GM23248 (cell line): ENCODE measurements around the gene PPP1R2. TPM values are rescaled to one million over a fixed set of nuclear protein-coding genes. Genes with fewer than 3 reads are reported as not detected.

Experiments
- DNase-seq: peaks from one replicate; pipeline ENCODE4 v3.0.0-alpha.2; 2015
- H2AFZ ChIP-seq: fragments of 200-600 bp; sonication (generic); 2 replicates; pipeline ENCODE4 v1.6.1; 2016; ENCODE audit warnings: antibody characterized with exemption
- H3F3A ChIP-seq: fragments of 200-600 bp; sonication (generic); 2 replicates; pipeline ENCODE4 v1.6.1; 2016; ENCODE audit warnings: mild to moderate bottlenecking, antibody characterized with exemption, mixed run types; ENCODE audit not compliant: insufficient read depth
- H3K27ac ChIP-seq: fragments of 200-600 bp; sonication (generic); 2 replicates; pipeline ENCODE4 v1.5.1; 2016; ENCODE audit warnings: mild to moderate bottlenecking
- H3K27me3 ChIP-seq: fragments of 200-600 bp; sonication (generic); replicated peaks from 2 replicates; pipeline ENCODE4 v1.6.1; 2016; ENCODE audit warnings: mild to moderate bottlenecking; ENCODE audit not compliant: insufficient read depth
- H3K36me3 ChIP-seq: fragments of 200-600 bp; sonication (generic); 2 replicates; pipeline ENCODE4 v1.6.1; 2016; ENCODE audit warnings: low read depth, mild to moderate bottlenecking
- H3K4me1 ChIP-seq: fragments of 200-600 bp; sonication (generic); 2 replicates; pipeline ENCODE4 v1.6.1; 2016; ENCODE audit warnings: mild to moderate bottlenecking; ENCODE audit not compliant: insufficient read depth
- H3K4me2 ChIP-seq: fragments of 200-600 bp; sonication (generic); one replicate; pipeline ENCODE4 v1.6.1; 2016; ENCODE audit warnings: mild to moderate bottlenecking; ENCODE audit not compliant: unreplicated experiment
- H3K4me3 ChIP-seq: fragments of 200-600 bp; sonication (generic); 2 replicates; pipeline ENCODE4 v1.5.1; 2016; ENCODE audit warnings: mild to moderate bottlenecking
- H3K79me2 ChIP-seq: fragments of 200-600 bp; sonication (generic); 2 replicates; pipeline ENCODE4 v1.6.1; 2016; ENCODE audit warnings: mild to moderate bottlenecking; ENCODE audit not compliant: insufficient read depth
- H3K9ac ChIP-seq: fragments of 200-600 bp; sonication (generic); 2 replicates; pipeline ENCODE4 v1.6.1; 2016; ENCODE audit warnings: mild to moderate bottlenecking
- H3K9me2 ChIP-seq: fragments of 200-600 bp; sonication (generic); 2 replicates; pipeline ENCODE4 v1.6.1; 2016; ENCODE audit warnings: mixed run types, mild to moderate bottlenecking, moderate library complexity; ENCODE audit not compliant: insufficient read depth
- H3K9me3 ChIP-seq: fragments of 200-600 bp; sonication (generic); one replicate; pipeline ENCODE4 v1.6.1; 2017; ENCODE audit warnings: low read depth
- H4K20me1 ChIP-seq: fragments of 200-600 bp; sonication (generic); 2 replicates; pipeline ENCODE4 v1.6.0; 2016; ENCODE audit not compliant: insufficient read depth
- EZH2 ChIP-seq: fragments of 200-600 bp; sonication (generic); IDR thresholded peaks from 2 replicates; pipeline ENCODE4 v1.6.1; 2018; ENCODE audit warnings: antibody characterized with exemption, mild to moderate bottlenecking; ENCODE audit not compliant: insufficient read depth, poor library complexity, severe bottlenecking
- EZH2phosphoT487 ChIP-seq: fragments of 200-600 bp; sonication (generic); IDR thresholded peaks from 2 replicates; pipeline ENCODE4 v1.6.1; 2018; ENCODE audit warnings: antibody characterized with exemption, moderate library complexity, mild to moderate bottlenecking, low read depth; ENCODE audit not compliant: insufficient read depth
- WGBS, 2 experiments: methylation state at CpG; one replicate each; pipeline ENCODE4 v1.1.6; 2015 to 2017; ENCODE audit warnings: low lambda C conversion rate in 2 of 2, low coverage in 1 of 2; ENCODE audit errors: missing lambda C conversion rate in 2 of 2; 5-methylcytosine and 5-hydroxymethylcytosine counted together
- in situ Hi-C: fragments of 300-500 bp; cut with MboI; formaldehyde crosslinking; loops from 2 replicates; pipeline ENCODE4 v1.15.0; 2020
- polyA plus RNA-seq: library from polyadenylated mRNA; unstranded; fragments of >200 nt; fragmentation: Nextera tagmentation; extraction: Ambion mirVana; gene quantifications from 2 replicates; pipeline ENCODE4 v1.2.1, GENCODE V29; 2016
- small RNA-seq: library from RNA; depleted of rRNA; stranded (forward); fragments of <200 nt; gene quantifications from one replicate; pipeline ENCODE3, GENCODE V24; 2014; ENCODE audit warnings: low read depth, low replicate concordance
- total RNA-seq: library from RNA; depleted of rRNA; stranded (reverse); fragments of >200 nt; shearing (Covaris generic); gene quantifications from 2 replicates; pipeline ENCODE4 v1.2.3, GENCODE V29; 2014; rRNA removed

The PPP1R2 gene
- total and polyA plus RNA-seq, 2 experiments from 2014 or later = 50.9 to 55.8 TPM

- 0 out of 2 replicates have a peak, but pooled peaks cover 10% of the 10 kb centered on the region for H3K27me3 ChIP-seq
- H3K79me2 ChIP-seq = no peaks in the 10 kb centered on the region
- no peak for DNase-seq
- H4K20me1 ChIP-seq = no peaks in the 10 kb centered on the region
- H3K36me3 ChIP-seq = no peaks in the 10 kb centered on the region
- 43 to 45% methylated on average over 4 of the region's 4 CpGs for WGBS, 2 experiments
- 0 out of 2 replicates have a peak, but pooled peaks cover 8% of the 10 kb centered on the region for H3F3A ChIP-seq
- no peaks in the 10 kb centered on the region for H3K9me3 ChIP-seq
- no peaks in the 10 kb centered on the region for H3K4me1 ChIP-seq
- no peak overlapping the region for H3K4me2 ChIP-seq
- in situ Hi-C loops = no loop called here
- no peak overlapping the region for H3K27ac ChIP-seq
- TF ChIP-seq EZH2 (no peak), EZH2phosphoT487 (no peak)
- no peak overlapping the region for H2AFZ ChIP-seq
- H3K9me2 ChIP-seq = no peaks in the 10 kb centered on the region
- no peak overlapping the region for H3K4me3 ChIP-seq
- H3K9ac ChIP-seq = no peak overlapping the region
Observed at GRCh38 chr3:195468841-195469240, 74.3 kb downstream of the PPP1R2 start.

GRCh38 chr3:195468391-195468776, 74.7 kb downstream of the PPP1R2 start:
- H3K79me2 ChIP-seq = no peaks in the 10 kb centered on the region
- H3K9ac ChIP-seq = no peak overlapping the region
- no peak for DNase-seq
- 0 out of 2 replicates have a peak, but pooled peaks cover 10% of the 10 kb centered on the region for H3K27me3 ChIP-seq
- in situ Hi-C loops = no loop called here
- H3K36me3 ChIP-seq = no peaks in the 10 kb centered on the region
- no peak overlapping the region for H2AFZ ChIP-seq
- no peak overlapping the region for H3K27ac ChIP-seq
- 0 out of 2 replicates have a peak, but pooled peaks cover 8% of the 10 kb centered on the region for H3F3A ChIP-seq
- WGBS, 2 experiments = 37 to 46% methylated on average over 4 of the region's 4 CpGs
- H3K4me1 ChIP-seq = no peaks in the 10 kb centered on the region
- H3K4me2 ChIP-seq = no peak overlapping the region
- TF ChIP-seq EZH2phosphoT487 (no peak), EZH2 (no peak)
- no peaks in the 10 kb centered on the region for H3K9me3 ChIP-seq
- no peaks in the 10 kb centered on the region for H3K9me2 ChIP-seq
- no peaks in the 10 kb centered on the region for H4K20me1 ChIP-seq
- H3K4me3 ChIP-seq = no peak overlapping the region

- Histone ChIP-seq H4K20me1 (no peaks in the 10 kb centered on the region), H3K36me3 (no peaks in the 10 kb centered on the region), H3K9me3 (no peaks in the 10 kb centered on the region), H2AFZ (no peak overlapping the region), H3K27me3 (0 out of 2 replicates have a peak, but pooled peaks cover 10% of the 10 kb centered on the region), H3K9me2 (no peaks in the 10 kb centered on the region), H3K4me1 (no peaks in the 10 kb centered on the region), H3K27ac (no peak overlapping the region), H3F3A (0 out of 2 replicates have a peak, but pooled peaks cover 8% of the 10 kb centered on the region), H3K4me3 (no peak overlapping the region), H3K4me2 (no peak overlapping the region), H3K79me2 (no peaks in the 10 kb centered on the region), H3K9ac (no peak overlapping the region)
- in situ Hi-C loops = no loop called here
- WGBS, 2 experiments = 74 to 82% methylated on average over 5 of the region's 5 CpGs
- DNase-seq = peak; percentile 52
- TF ChIP-seq EZH2 (no peak), EZH2phosphoT487 (no peak)
Observed at GRCh38 chr3:195467641-195468390, 75.3 kb downstream of the PPP1R2 start.

- WGBS, 2 experiments = 62 to 65% methylated on average over 4 of the region's 4 CpGs
- DNase-seq = no peak
- no peak overlapping the region for H2AFZ ChIP-seq
- no peaks in the 10 kb centered on the region for H3K9me2 ChIP-seq
- no peaks in the 10 kb centered on the region for H3K36me3 ChIP-seq
- H3K4me1 ChIP-seq = no peaks in the 10 kb centered on the region
- H3K27ac ChIP-seq = no peak overlapping the region
- TF ChIP-seq EZH2 = no peak
- no peak for TF ChIP-seq EZH2phosphoT487
- in situ Hi-C loops = no loop called here
- no peaks in the 10 kb centered on the region for H4K20me1 ChIP-seq
- H3K4me3 ChIP-seq = no peak overlapping the region
- H3K4me2 ChIP-seq = no peak overlapping the region
- 0 out of 2 replicates have a peak, but pooled peaks cover 6% of the 10 kb centered on the region for H3K27me3 ChIP-seq
- H3F3A ChIP-seq = 0 out of 2 replicates have a peak, but pooled peaks cover 8% of the 10 kb centered on the region
- no peaks in the 10 kb centered on the region for H3K9me3 ChIP-seq
- no peak overlapping the region for H3K9ac ChIP-seq
- no peaks in the 10 kb centered on the region for H3K79me2 ChIP-seq
Observed at GRCh38 chr3:195466251-195466650, 76.9 kb downstream of the PPP1R2 start.

Small RNA genes within 50 kb of the gene (small RNA-seq; reads per million reads assigned to genes)
- gene RN7SL73P (not detected), gene RNU6ATAC24P (not detected)

Other genes with a start within 250 kb of the PPP1R2 start
- 47.8 and 50.5 TPM in 2 replicates for gene ACAP2, start 100.3 kb downstream of the PPP1R2 start, total RNA-seq
- 49.9 and 57.8 TPM in 2 replicates for gene ACAP2, start 100.3 kb downstream of the PPP1R2 start, polyA plus RNA-seq
- 0.97 TPM in 1 of 2 replicates, not detected in the other for gene APOD, start 40.6 kb upstream of the PPP1R2 start, total RNA-seq
- 3.7 and 4.7 TPM in 2 replicates for gene APOD, start 40.6 kb upstream of the PPP1R2 start, polyA plus RNA-seq
- not detected in 2 replicates for gene MUC20, start 177.7 kb upstream of the PPP1R2 start, total RNA-seq
- gene MUC20, start 177.7 kb upstream of the PPP1R2 start, polyA plus RNA-seq = not detected in 2 replicates